Fibroblast of lung (primary cell): ENCODE data around the gene MLC1. TPM values are rescaled to one million over a fixed set of nuclear protein-coding genes. Genes with fewer than 3 reads are reported as not detected.

ENCODE experiments used
- DNase-seq, 2 donors: peaks; one replicate each; pipeline versions ENCODE4 v3.0.0 to v3.0.0-alpha.2; 2010; ENCODE audit warnings: low read depth in 2 of 2
- H2AFZ ChIP-seq: 2 replicates; pipeline ENCODE4 v1.5.1; 2012; ENCODE audit warnings: low read length, control low read depth, inconsistent platforms
- H3K27ac ChIP-seq: 2 replicates; pipeline ENCODE4 v1.5.1; 2011; ENCODE audit warnings: low read length, control low read depth; ENCODE audit not compliant: insufficient read depth
- H3K27me3 ChIP-seq: 2 replicates; pipeline ENCODE4 v1.5.1; 2011; ENCODE audit warnings: mild to moderate bottlenecking, low read length; ENCODE audit not compliant: control insufficient read depth, insufficient read depth
- H3K36me3 ChIP-seq: 2 replicates; pipeline ENCODE4 v1.5.1; 2011; ENCODE audit warnings: low read length; ENCODE audit not compliant: control insufficient read depth, insufficient read depth
- H3K4me1 ChIP-seq: 2 replicates; pipeline ENCODE4 v1.5.1; 2011; ENCODE audit warnings: low read length; ENCODE audit not compliant: control insufficient read depth, insufficient read depth; ENCODE audit errors: extremely low read depth
- H3K4me2 ChIP-seq: 2 replicates; pipeline ENCODE4 v1.5.1; 2011; ENCODE audit warnings: low read length, control low read depth; ENCODE audit not compliant: insufficient read depth; ENCODE audit errors: extremely low read depth
- H3K4me3 ChIP-seq, 4 experiments: fragments of 200-600 bp in 1 of 4; sonication (generic) in 1 of 4; replicated peaks in 1 of 4; 2 replicates each; pipeline ENCODE4 v1.5.1; 2011 to 2016; ENCODE audit warnings: low read length in 4 of 4, low read depth in 3 of 4, mild to moderate bottlenecking in 3 of 4, control low read depth in 2 of 4, inconsistent platforms in 1 of 4, mixed read lengths in 1 of 4; ENCODE audit not compliant: insufficient read depth in 1 of 4; ENCODE audit errors: control extremely low read depth in 1 of 4
- H3K79me2 ChIP-seq: 2 replicates; pipeline ENCODE4 v1.5.1; 2012; ENCODE audit warnings: mild to moderate bottlenecking, low read length, inconsistent platforms; ENCODE audit not compliant: control insufficient read depth, insufficient read depth
- H3K9ac ChIP-seq: 2 replicates; pipeline ENCODE4 v1.5.1; 2011; ENCODE audit warnings: mild to moderate bottlenecking, low read length, control low read depth; ENCODE audit not compliant: insufficient read depth
- H3K9me3 ChIP-seq: 2 replicates; pipeline ENCODE4 v1.5.1; 2012; ENCODE audit warnings: low read depth, low read length; ENCODE audit not compliant: control insufficient read depth, insufficient read depth
- H4K20me1 ChIP-seq: 2 replicates; pipeline ENCODE4 v1.5.1; 2011; ENCODE audit warnings: low read length; ENCODE audit not compliant: control insufficient read depth, insufficient read depth; ENCODE audit errors: extremely low read depth
- CTCF ChIP-seq, 2 donors: IDR thresholded peaks in 1 of 2; conservative IDR thresholded peaks in 1 of 2; 1 replicate in 1 of 2; 2 replicates in 1 of 2; pipeline ENCODE4 v1.5.1; 2011 to 2012; ENCODE audit warnings: low read length in 2 of 2, control low read depth in 1 of 2, inconsistent platforms in 1 of 2, low read depth in 1 of 2, mild to moderate bottlenecking in 1 of 2
- EZH2 ChIP-seq: IDR thresholded peaks from 2 replicates; pipeline ENCODE4 v1.5.1; 2012; ENCODE audit warnings: low read length, control low read depth, mild to moderate bottlenecking; ENCODE audit errors: missing control alignments
- polyA plus RNA-seq, 2 donors: library from polyadenylated mRNA; depleted of rRNA in 1 of 2; stranded (reverse) in 1 of 2; unstranded in 1 of 2; fragments of >200 nt; gene quantifications; 2 replicates each; pipeline ENCODE4 v1.2.1, GENCODE V29; 2011 to 2012; ENCODE audit warnings: missing spikeins in 1 of 2
- total RNA-seq: library from RNA; depleted of rRNA; stranded (reverse); fragments of >200 nt; gene quantifications from 2 replicates; pipeline ENCODE4 v1.2.1, GENCODE V29; 2014

The MLC1 gene
- total and polyA plus RNA-seq, 2 donors (not counting 1 experiment from before 2014, with no cell fraction given): under 0.01 TPM; not detected in 1

GRCh38 chr22:50104141-50104544 is 18.9 kb upstream of the MLC1 start:
- no peaks in the 10 kb centered on the region for H4K20me1 ChIP-seq
- no peak overlapping the region for H3K4me3 ChIP-seq
- no peak overlapping the region for H2AFZ ChIP-seq
- H3K27me3 ChIP-seq: peaks cover 4% of the 10 kb centered on the region
- no peak for DNase-seq
- H3K36me3 ChIP-seq: no peaks in the 10 kb centered on the region
- H3K79me2 ChIP-seq: no peaks in the 10 kb centered on the region
- H3K4me1 ChIP-seq: no peaks in the 10 kb centered on the region
- no peaks in the 10 kb centered on the region for H3K9me3 ChIP-seq
- no peak overlapping the region for H3K9ac ChIP-seq
- no peak overlapping the region for H3K27ac ChIP-seq
- TF ChIP-seq EZH2 (no peak), CTCF (conservative IDR thresholded peaks at IDR 0.05 in 1 of 2, IDR thresholded peaks at IDR 0.05 in 1 of 2; ENCODE audit: low read depth in 1 of 2, low read length in 2 of 2) (no peak)
- H3K4me2 ChIP-seq: no peak overlapping the region

- Histone ChIP-seq H3K9ac (no peak overlapping the region), H3K4me3 (no peak overlapping the region), H3K4me1 (no peaks in the 10 kb centered on the region), H2AFZ (no peak overlapping the region), H3K27ac (no peak overlapping the region), H4K20me1 (no peaks in the 10 kb centered on the region), H3K9me3 (no peaks in the 10 kb centered on the region), H3K4me2 (no peak overlapping the region), H3K36me3 (no peaks in the 10 kb centered on the region), H3K79me2 (no peaks in the 10 kb centered on the region), H3K27me3 (peaks cover 4% of the 10 kb centered on the region)
- no peak for DNase-seq
- TF ChIP-seq EZH2 (no peak), CTCF (conservative IDR thresholded peaks at IDR 0.05 in 1 of 2, IDR thresholded peaks at IDR 0.05 in 1 of 2; ENCODE audit: low read depth in 1 of 2, low read length in 2 of 2) (no peak)
These were observed 17.7 kb upstream of the MLC1 start for GRCh38 chr22:50102946-50103345.

- TF ChIP-seq EZH2 (no peak), CTCF (conservative IDR thresholded peaks at IDR 0.05 in 1 of 2, IDR thresholded peaks at IDR 0.05 in 1 of 2; ENCODE audit: low read depth in 1 of 2, low read length in 2 of 2) (no peak)
- Histone ChIP-seq H3K36me3 (no peaks in the 10 kb centered on the region), H3K79me2 (no peaks in the 10 kb centered on the region), H3K9me3 (no peaks in the 10 kb centered on the region), H3K4me1 (no peaks in the 10 kb centered on the region), H3K4me3 (no peak overlapping the region), H3K27me3 (peaks cover 4% of the 10 kb centered on the region), H3K27ac (no peak overlapping the region), H3K9ac (no peak overlapping the region), H4K20me1 (no peaks in the 10 kb centered on the region), H3K4me2 (no peak overlapping the region), H2AFZ (no peak overlapping the region)
- no peak for DNase-seq
These were observed 16.8 kb upstream of the MLC1 start for GRCh38 chr22:50101870-50102565.
